Body of pancreas (tissue), 4 donors: Measurements from ENCODE around the gene ADAMTS10.

Source experiments
- CTCF ChIP-seq, 7 experiments: fragments of 450-650 bp in 4 of 7; fragments of 200-600 bp in 3 of 7; sonication (generic) in 3 of 7; IDR thresholded peaks; one replicate each; pipeline ENCODE4 v1.5.1; 2016 to 2019; ENCODE audit warnings: antibody characterized with exemption in 7 of 7
- POLR2A ChIP-seq, 3 donors: fragments of 450-650 bp; IDR thresholded peaks; one replicate each; pipeline ENCODE4 v1.6.1; 2016; ENCODE audit warnings: antibody characterized with exemption in 3 of 3, mild to moderate bottlenecking in 2 of 3

DNA sequence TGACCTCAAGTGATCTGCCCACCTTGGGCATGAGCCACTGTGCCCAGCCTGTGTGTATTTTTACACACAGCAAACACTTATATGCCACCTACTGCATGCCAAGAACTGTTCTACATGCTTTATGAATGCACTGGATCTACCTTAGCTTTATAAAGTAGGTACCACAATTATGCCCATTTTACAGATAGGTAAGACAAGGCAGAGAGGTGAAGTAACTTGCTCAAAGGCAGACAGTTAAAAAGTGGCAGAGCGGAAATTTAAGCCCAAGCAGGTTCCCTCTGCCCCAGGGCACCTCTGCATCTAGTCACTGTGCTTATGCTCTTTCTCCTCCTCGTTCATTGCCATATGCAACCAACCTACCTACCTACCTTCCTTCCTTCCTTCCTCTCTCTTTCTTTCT lies 10.5 kb downstream of the ADAMTS10 start:
- no peak for TF ChIP-seq POLR2A (IDR thresholded peaks at IDR 0.05)
- TF ChIP-seq CTCF (IDR thresholded peaks at IDR 0.05): no peak
